CD14-positive monocyte (primary cell): ENCODE results near the gene GPN1. TPM values are rescaled to one million over a fixed set of nuclear protein-coding genes. Genes with fewer than 3 reads are reported as not detected.

ENCODE experiments used
- DNase-seq, 3 donors: peaks; one replicate each; pipeline ENCODE4 v3.0.0-alpha.2; 2011 to 2022
- H2AFZ ChIP-seq: 2 replicates; pipeline ENCODE4 v1.6.0; 2012; ENCODE audit warnings: mild to moderate bottlenecking, low read depth, low read length, inconsistent platforms; ENCODE audit not compliant: insufficient read depth, poor library complexity, severe bottlenecking
- H3K27ac ChIP-seq, 2 donors: 1 replicate in 1 of 2; 2 replicates in 1 of 2; pipeline ENCODE4 v1.5.1; 2012 to 2013; ENCODE audit warnings: low read length in 2 of 2, control low read depth in 1 of 2, inconsistent platforms in 1 of 2, low read depth in 1 of 2, mild to moderate bottlenecking in 1 of 2
- H3K27me3 ChIP-seq, 2 donors: one replicate each; pipeline versions ENCODE4 v1.6.0 to v1.6.1; 2011 to 2013; ENCODE audit warnings: low read length in 2 of 2; ENCODE audit not compliant: control insufficient read depth in 2 of 2, insufficient read depth in 2 of 2
- H3K36me3 ChIP-seq, 2 donors: replicated peaks in 1 of 2; 1 replicate in 1 of 2; 2 replicates in 1 of 2; pipeline versions ENCODE4 v1.5.1 to v1.6.1; 2012 to 2013; ENCODE audit warnings: low read length in 2 of 2, control low read depth in 1 of 2, inconsistent platforms in 1 of 2, mild to moderate bottlenecking in 1 of 2; ENCODE audit not compliant: insufficient read depth in 2 of 2, control insufficient read depth in 1 of 2
- H3K4me1 ChIP-seq, 2 donors: 1 replicate in 1 of 2; 2 replicates in 1 of 2; pipeline versions ENCODE4 v1.5.1 to v1.6.1; 2012 to 2013; ENCODE audit warnings: low read length in 2 of 2, control low read depth in 1 of 2, inconsistent platforms in 1 of 2, mild to moderate bottlenecking in 1 of 2, moderate library complexity in 1 of 2; ENCODE audit not compliant: insufficient read depth in 2 of 2, control insufficient read depth in 1 of 2
- H3K4me2 ChIP-seq: replicated peaks from 2 replicates; pipeline ENCODE3; 2012; ENCODE audit warnings: low read length, moderate library complexity, mild to moderate bottlenecking; ENCODE audit not compliant: poor library complexity, severe bottlenecking; ENCODE audit errors: extremely low read depth
- H3K4me3 ChIP-seq, 3 experiments: fragments of 200-600 bp in 1 of 3; sonication (generic) in 1 of 3; replicated peaks in 1 of 3; 1 replicate in 2 of 3; 2 replicates in 1 of 3; pipeline ENCODE4 v1.5.1; 2011 to 2013; ENCODE audit warnings: low read length in 3 of 3, mild to moderate bottlenecking in 3 of 3, control low read depth in 2 of 3, low read depth in 2 of 3, inconsistent platforms in 1 of 3, moderate library complexity in 1 of 3
- H3K79me2 ChIP-seq: 2 replicates; pipeline ENCODE4 v1.6.0; 2012; ENCODE audit warnings: mild to moderate bottlenecking, control low read depth, inconsistent platforms, low read length, moderate library complexity; ENCODE audit not compliant: insufficient read depth
- H3K9ac ChIP-seq: 2 replicates; pipeline ENCODE4 v1.6.0; 2017; ENCODE audit warnings: low read length, mild to moderate bottlenecking; ENCODE audit not compliant: insufficient read depth, poor library complexity, severe bottlenecking
- H3K9me3 ChIP-seq, 2 donors: replicated peaks in 1 of 2; 1 replicate in 1 of 2; 2 replicates in 1 of 2; pipeline versions ENCODE4 v1.5.1 to v1.6.1; 2012 to 2013; ENCODE audit warnings: low read length in 2 of 2, control low read depth in 1 of 2; ENCODE audit not compliant: control insufficient read depth in 1 of 2, insufficient read depth in 1 of 2
- H4K20me1 ChIP-seq: 2 replicates; pipeline ENCODE4 v1.6.0; 2012; ENCODE audit warnings: mild to moderate bottlenecking, low read length, control low read depth, moderate library complexity; ENCODE audit not compliant: insufficient read depth
- H3K27ac Mint-ChIP-seq, 7 donors: one replicate each; pipeline ENCODE4 v1.8.0; 2020; ENCODE audit warnings: mild to moderate bottlenecking in 7 of 7, mixed read lengths in 7 of 7, moderate library complexity in 6 of 7, inconsistent platforms in 2 of 7
- H3K27me3 Mint-ChIP-seq, 3 donors: one replicate each; pipeline ENCODE4 v1.8.0; 2021 to 2022; ENCODE audit warnings: low read depth in 3 of 3, mild to moderate bottlenecking in 3 of 3, mixed read lengths in 3 of 3, moderate library complexity in 3 of 3, inconsistent platforms in 1 of 3
- H3K36me3 Mint-ChIP-seq, 2 donors: one replicate each; pipeline ENCODE4 v1.8.0; 2020; ENCODE audit warnings: mixed read lengths in 2 of 2, inconsistent platforms in 1 of 2, mild to moderate bottlenecking in 1 of 2
- H3K4me1 Mint-ChIP-seq: one replicate; pipeline ENCODE4 v1.8.0; 2020; ENCODE audit warnings: mild to moderate bottlenecking, mixed read lengths
- H3K4me3 Mint-ChIP-seq, 2 donors: one replicate each; pipeline ENCODE4 v1.8.0; 2020; ENCODE audit warnings: mild to moderate bottlenecking in 2 of 2, mixed read lengths in 2 of 2, moderate library complexity in 1 of 2
- H3K9me3 Mint-ChIP-seq, 7 donors: one replicate each; pipeline ENCODE4 v1.8.0; 2020 to 2022; ENCODE audit warnings: mixed read lengths in 7 of 7, mild to moderate bottlenecking in 6 of 7, moderate library complexity in 6 of 7, inconsistent platforms in 2 of 7
- WGBS: methylation state at CpG from one replicate; pipeline ENCODE4 v1.1.5; 2013; ENCODE audit warnings: missing lambda C conversion rate; ENCODE audit not compliant: insufficient coverage; 5-methylcytosine and 5-hydroxymethylcytosine counted together
- intact Hi-C, 2 donors: fragments of 100-400 bp; cut with micrococcal nuclease; formaldehyde crosslinking; loops; one replicate each; pipeline versions ENCODE4 v1.15.0 to v1.15.1; 2023
- polyA plus RNA-seq, 3 donors: library from polyadenylated mRNA; depleted of rRNA in 1 of 3; unstranded in 2 of 3; stranded (reverse) in 1 of 3; fragments of 300-500 nt in 2 of 3; fragments of >200 nt in 1 of 3; fragmentation: Illumina TruSeq in 2 of 3; gene quantifications; 1 replicate in 2 of 3; 2 replicates in 1 of 3; pipeline ENCODE4 v1.2.3, GENCODE V29; 2012 to 2021
- TF ChIP-seq, protein P1 (sequence below): fragments of 200-600 bp; IDR thresholded peaks from one replicate; pipeline ENCODE4 v1.8.0; 2022; ENCODE audit warnings: antibody characterized with exemption, mild to moderate bottlenecking

Gene GPN1
- polyA plus RNA-seq, 3 donors: 16.1 to 49.8 (median 46.8) TPM

DNA sequence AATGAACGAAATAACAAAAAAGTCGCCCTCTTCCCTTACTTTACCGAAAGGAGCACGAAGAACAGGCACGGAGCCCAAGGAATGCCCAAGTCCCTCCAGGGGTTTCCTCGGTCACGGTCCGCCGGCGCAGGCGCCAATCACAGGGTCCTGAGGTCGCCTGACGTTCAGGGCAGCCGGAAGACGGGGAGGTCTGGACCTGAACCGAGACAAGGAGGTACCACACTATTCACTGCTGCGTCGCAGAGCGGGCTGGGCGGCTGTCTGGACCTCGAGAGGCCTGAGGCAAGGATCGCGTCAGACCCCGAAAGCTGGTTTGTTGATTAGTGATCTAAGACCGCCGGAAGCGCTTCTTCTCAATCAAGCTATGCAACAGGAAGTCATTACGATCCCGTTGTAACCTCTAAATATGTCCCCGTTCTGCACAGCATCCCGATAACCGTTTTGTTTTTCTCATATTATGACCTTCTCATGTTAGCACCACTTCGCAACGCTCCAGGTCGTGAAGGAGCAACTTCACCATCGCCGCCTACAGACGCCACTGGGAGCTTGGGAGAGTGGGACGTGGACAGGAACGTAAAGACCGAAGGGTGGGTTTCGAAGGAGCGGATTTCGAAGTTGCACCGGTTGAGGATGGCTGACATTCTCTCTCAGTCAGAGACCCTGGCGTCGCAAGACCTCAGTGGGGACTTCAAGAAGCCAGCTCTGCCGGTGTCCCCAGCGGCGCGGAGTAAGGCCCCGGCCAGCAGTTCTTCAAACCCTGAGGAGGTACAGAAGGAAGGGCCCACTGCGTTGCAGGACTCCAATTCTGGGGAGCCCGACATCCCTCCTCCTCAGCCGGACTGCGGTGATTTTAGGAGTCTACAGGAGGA, 34.7 kb downstream of the GPN1 start, which contains the start of the genes SLC4A1AP and SUPT7L:
Gene SLC4A1AP (plus strand): TSS at position 605 of the 869 bp plus-strand sequence. CDS start 26 bp downstream, at position 631.
Gene SUPT7L (minus strand): TSS at position 330 of the 869 bp plus-strand sequence. CDS start 1,422 bp downstream, outside the sequence.
- H3K27me3 ChIP-seq: no peaks in the 10 kb centered on the region
- H4K20me1 ChIP-seq: no peaks in the 10 kb centered on the region
- H3K9me3 Mint-ChIP-seq: no peaks in the 10 kb centered on the region
- peaks cover 32% of the 10 kb centered on the region for H3K4me1 Mint-ChIP-seq
- WGBS: 0% methylated on average over 40 of the region's 56 CpGs
- peaks cover 30 to 44% of the 10 kb centered on the region in 2 donors for H3K36me3 ChIP-seq
- peak within 1 kb of the TSS; percentile 80 to 95 for H3K27ac ChIP-seq
- peaks cover 32 to 36% of the 10 kb centered on the region in 2 donors for H3K4me1 ChIP-seq
- peak within 1 kb of the TSS; percentile 96 for H3K4me2 ChIP-seq
- H3K9ac ChIP-seq: peak within 1 kb of the TSS; percentile 75
- DNase-seq: peak; percentile 77 to 82 (median 79)
- TF ChIP-seq, protein P1, sequence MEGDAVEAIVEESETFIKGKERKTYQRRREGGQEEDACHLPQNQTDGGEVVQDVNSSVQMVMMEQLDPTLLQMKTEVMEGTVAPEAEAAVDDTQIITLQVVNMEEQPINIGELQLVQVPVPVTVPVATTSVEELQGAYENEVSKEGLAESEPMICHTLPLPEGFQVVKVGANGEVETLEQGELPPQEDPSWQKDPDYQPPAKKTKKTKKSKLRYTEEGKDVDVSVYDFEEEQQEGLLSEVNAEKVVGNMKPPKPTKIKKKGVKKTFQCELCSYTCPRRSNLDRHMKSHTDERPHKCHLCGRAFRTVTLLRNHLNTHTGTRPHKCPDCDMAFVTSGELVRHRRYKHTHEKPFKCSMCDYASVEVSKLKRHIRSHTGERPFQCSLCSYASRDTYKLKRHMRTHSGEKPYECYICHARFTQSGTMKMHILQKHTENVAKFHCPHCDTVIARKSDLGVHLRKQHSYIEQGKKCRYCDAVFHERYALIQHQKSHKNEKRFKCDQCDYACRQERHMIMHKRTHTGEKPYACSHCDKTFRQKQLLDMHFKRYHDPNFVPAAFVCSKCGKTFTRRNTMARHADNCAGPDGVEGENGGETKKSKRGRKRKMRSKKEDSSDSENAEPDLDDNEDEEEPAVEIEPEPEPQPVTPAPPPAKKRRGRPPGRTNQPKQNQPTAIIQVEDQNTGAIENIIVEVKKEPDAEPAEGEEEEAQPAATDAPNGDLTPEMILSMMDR: no peak
- peak within 1 kb of the TSS; percentile 98 to 100 (median 99) for H3K27ac Mint-ChIP-seq
- peak within 1 kb of the TSS; percentile 99 for H2AFZ ChIP-seq
- H3K4me3 ChIP-seq: peak within 1 kb of the TSS; percentile 72 to 83 (median 82)
- no peaks in the 10 kb centered on the region for H3K27me3 Mint-ChIP-seq
- peaks cover 42% of the 10 kb centered on the region for H3K79me2 ChIP-seq
- H3K9me3 ChIP-seq: no peaks in the 10 kb centered on the region
- H3K36me3 Mint-ChIP-seq: peaks cover 34 to 43% of the 10 kb centered on the region in 2 donors
- H3K4me3 Mint-ChIP-seq: peak within 1 kb of the TSS; percentile 91 to 100
- intact Hi-C loops: loop anchor here in 1 of 2 donors (2.0 kb wide), 1 partner anchor 175 kb away; the partner anchor contains the start of gene IFT172

DNA sequence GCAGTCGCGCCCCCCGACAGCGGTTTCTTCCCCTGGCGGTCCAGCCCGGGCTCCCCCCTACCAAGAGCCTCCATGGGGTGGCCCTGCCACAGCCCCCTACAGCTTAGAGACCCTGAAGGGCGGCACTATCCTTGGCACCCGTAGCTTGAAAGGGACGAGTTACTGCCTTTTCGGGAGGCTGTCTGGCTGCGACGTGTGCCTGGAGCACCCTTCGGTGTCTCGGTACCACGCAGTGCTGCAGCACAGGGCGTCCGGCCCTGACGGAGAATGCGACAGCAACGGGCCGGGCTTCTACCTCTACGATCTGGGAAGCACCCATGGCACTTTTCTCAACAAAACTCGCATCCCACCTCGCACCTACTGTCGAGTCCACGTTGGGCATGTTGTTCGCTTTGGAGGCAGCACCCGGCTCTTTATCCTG, 35.3 kb downstream of the GPN1 start:
- TF ChIP-seq, protein P1: no peak
- Histone ChIP-seq H3K27ac (peak overlapping the region; percentile 80 to 95), H3K4me3 (peak overlapping the region; percentile 72 to 83 (median 82)), H3K4me2 (peak overlapping the region; percentile 96), H2AFZ (peak overlapping the region; percentile 99), H3K36me3 (peaks cover 34 to 44% of the 10 kb centered on the region in 2 donors), H3K79me2 (peaks cover 43% of the 10 kb centered on the region), H3K9me3 (no peaks in the 10 kb centered on the region), H3K4me1 (peaks cover 32 to 36% of the 10 kb centered on the region in 2 donors), H3K9ac (peak overlapping the region; percentile 75), H3K27me3 (no peaks in the 10 kb centered on the region), H4K20me1 (no peaks in the 10 kb centered on the region)
- Mint-ChIP-seq H3K27me3 (no peaks in the 10 kb centered on the region), H3K4me1 (peaks cover 32% of the 10 kb centered on the region), H3K4me3 (peak overlapping the region; percentile 91 to 100), H3K9me3 (no peaks in the 10 kb centered on the region), H3K27ac (peak overlapping the region; percentile 98 to 100 (median 99)), H3K36me3 (peaks cover 38 to 47% of the 10 kb centered on the region in 2 donors)
- WGBS: 0% methylated on average over 17 of the region's 28 CpGs
- intact Hi-C loops: no loop called here
- DNase-seq: no peak
